Measurements from ENCODE around the gene SKAP1.
A peak's percentile ranks its signal among the peaks of the same experiment; 100 is the strongest.

The SKAP1 gene

GRCh38 chr17:48229936-48230335 lies 200.1 kb downstream of the SKAP1 start:
- Histone ChIP-seq H2AFZ (ENCODE audit: low read length) (no peak overlapping the region), H3K36me3 (ENCODE audit: insufficient read depth, low read length) (no peaks in the 10 kb centered on the region), H3K4me1 (ENCODE audit: insufficient read depth, low read length, poor library complexity, severe bottlenecking) (no peaks in the 10 kb centered on the region), H3K9me2 (replicated peaks; ENCODE audit: low read depth, low read length) (no peaks in the 10 kb centered on the region), H3K4me2 (ENCODE audit: low read depth, low read length, poor library complexity, severe bottlenecking) (no peak overlapping the region), H3K9ac (ENCODE audit: low read depth, low read length, poor library complexity, severe bottlenecking) (no peak overlapping the region), H3K79me2 (ENCODE audit: insufficient read depth, low read length) (no peaks in the 10 kb centered on the region), H4K20me1 (ENCODE audit: insufficient read depth, low read length, poor library complexity, severe bottlenecking) (no peaks in the 10 kb centered on the region), H3K9me3 (ENCODE audit: insufficient read depth, low read depth, low read length) (no peaks in the 10 kb centered on the region), H3K4me3 (ENCODE audit: low read length, poor library complexity, severe bottlenecking) (no peak overlapping the region), H3F3A (ENCODE audit: low read depth) (no peaks in the 10 kb centered on the region), H3K27me3 (ENCODE audit: insufficient read depth, low read length, poor library complexity, severe bottlenecking) (no peaks in the 10 kb centered on the region)
- TF ChIP-seq EZH2phosphoT487 (IDR thresholded peaks at IDR 0.05; ENCODE audit: borderline replicate concordance), result no peak
- TF ChIP-seq, protein P1, sequence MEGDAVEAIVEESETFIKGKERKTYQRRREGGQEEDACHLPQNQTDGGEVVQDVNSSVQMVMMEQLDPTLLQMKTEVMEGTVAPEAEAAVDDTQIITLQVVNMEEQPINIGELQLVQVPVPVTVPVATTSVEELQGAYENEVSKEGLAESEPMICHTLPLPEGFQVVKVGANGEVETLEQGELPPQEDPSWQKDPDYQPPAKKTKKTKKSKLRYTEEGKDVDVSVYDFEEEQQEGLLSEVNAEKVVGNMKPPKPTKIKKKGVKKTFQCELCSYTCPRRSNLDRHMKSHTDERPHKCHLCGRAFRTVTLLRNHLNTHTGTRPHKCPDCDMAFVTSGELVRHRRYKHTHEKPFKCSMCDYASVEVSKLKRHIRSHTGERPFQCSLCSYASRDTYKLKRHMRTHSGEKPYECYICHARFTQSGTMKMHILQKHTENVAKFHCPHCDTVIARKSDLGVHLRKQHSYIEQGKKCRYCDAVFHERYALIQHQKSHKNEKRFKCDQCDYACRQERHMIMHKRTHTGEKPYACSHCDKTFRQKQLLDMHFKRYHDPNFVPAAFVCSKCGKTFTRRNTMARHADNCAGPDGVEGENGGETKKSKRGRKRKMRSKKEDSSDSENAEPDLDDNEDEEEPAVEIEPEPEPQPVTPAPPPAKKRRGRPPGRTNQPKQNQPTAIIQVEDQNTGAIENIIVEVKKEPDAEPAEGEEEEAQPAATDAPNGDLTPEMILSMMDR (conservative IDR thresholded peaks at IDR 0.05; ENCODE audit: low read length), result no peak

DNA sequence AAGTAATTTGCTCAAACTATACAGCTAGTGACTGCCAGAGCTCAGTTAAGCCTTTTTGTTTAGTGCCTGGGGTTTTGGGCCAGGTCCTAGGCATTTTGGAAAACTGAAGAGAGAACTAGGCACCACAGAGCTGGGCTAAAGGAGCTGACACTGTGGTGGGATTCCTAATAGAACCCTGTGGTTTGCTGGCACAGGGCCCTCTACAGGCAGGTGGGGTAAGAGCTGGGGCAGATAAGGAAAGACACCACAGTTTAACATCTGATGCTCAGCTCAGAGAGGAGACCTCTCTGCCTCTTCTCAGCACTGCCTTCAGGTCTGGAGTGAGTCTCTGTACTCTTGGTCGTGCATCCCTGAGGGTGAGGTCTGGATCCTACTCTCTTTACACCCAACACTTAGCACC lies 201.3 kb downstream of the SKAP1 start:
- Histone ChIP-seq H3K4me2 (ENCODE audit: low read depth, low read length, poor library complexity, severe bottlenecking) (no peak overlapping the region), H4K20me1 (ENCODE audit: insufficient read depth, low read length, poor library complexity, severe bottlenecking) (no peaks in the 10 kb centered on the region), H3K27me3 (ENCODE audit: insufficient read depth, low read length, poor library complexity, severe bottlenecking) (no peaks in the 10 kb centered on the region), H3F3A (ENCODE audit: low read depth) (no peaks in the 10 kb centered on the region), H3K4me1 (ENCODE audit: insufficient read depth, low read length, poor library complexity, severe bottlenecking) (peaks cover 3% of the 10 kb centered on the region), H3K9me2 (replicated peaks; ENCODE audit: low read depth, low read length) (no peaks in the 10 kb centered on the region), H3K4me3 (ENCODE audit: low read length, poor library complexity, severe bottlenecking) (no peak overlapping the region), H3K79me2 (ENCODE audit: insufficient read depth, low read length) (no peaks in the 10 kb centered on the region), H3K9ac (ENCODE audit: low read depth, low read length, poor library complexity, severe bottlenecking) (no peak overlapping the region), H3K9me3 (ENCODE audit: insufficient read depth, low read depth, low read length) (no peaks in the 10 kb centered on the region), H2AFZ (ENCODE audit: low read length) (no peak overlapping the region), H3K36me3 (ENCODE audit: insufficient read depth, low read length) (no peaks in the 10 kb centered on the region)
- TF ChIP-seq EZH2phosphoT487 (IDR thresholded peaks at IDR 0.05; ENCODE audit: borderline replicate concordance), result no peak
- TF ChIP-seq, protein P1 (conservative IDR thresholded peaks at IDR 0.05; ENCODE audit: low read length), result peak; percentile 80

- H3K9me2 ChIP-seq (replicated peaks; ENCODE audit: low read depth, low read length), result no peaks in the 10 kb centered on the region
- TF ChIP-seq EZH2phosphoT487 (IDR thresholded peaks at IDR 0.05; ENCODE audit: borderline replicate concordance), result no peak
- TF ChIP-seq, protein P1 (conservative IDR thresholded peaks at IDR 0.05; ENCODE audit: low read length), result no peak
- no peak overlapping the region for H3K9ac ChIP-seq (ENCODE audit: low read depth, low read length, poor library complexity, severe bottlenecking)
- H2AFZ ChIP-seq (ENCODE audit: low read length), result no peak overlapping the region
- H3K4me2 ChIP-seq (ENCODE audit: low read depth, low read length, poor library complexity, severe bottlenecking), result no peak overlapping the region
- peaks cover 9% of the 10 kb centered on the region for H3K4me1 ChIP-seq (ENCODE audit: insufficient read depth, low read length, poor library complexity, severe bottlenecking)
- H3K79me2 ChIP-seq (ENCODE audit: insufficient read depth, low read length), result no peaks in the 10 kb centered on the region
- no peaks in the 10 kb centered on the region for H3K36me3 ChIP-seq (ENCODE audit: insufficient read depth, low read length)
- H3K4me3 ChIP-seq (ENCODE audit: low read length, poor library complexity, severe bottlenecking), result no peak overlapping the region
- H3K27me3 ChIP-seq (ENCODE audit: insufficient read depth, low read length, poor library complexity, severe bottlenecking), result no peaks in the 10 kb centered on the region
- H3F3A ChIP-seq (ENCODE audit: low read depth), result no peaks in the 10 kb centered on the region
- no peaks in the 10 kb centered on the region for H4K20me1 ChIP-seq (ENCODE audit: insufficient read depth, low read length, poor library complexity, severe bottlenecking)
- H3K9me3 ChIP-seq (ENCODE audit: insufficient read depth, low read depth, low read length), result no peaks in the 10 kb centered on the region
Measured at GRCh38 chr17:48225725-48226567, 204.1 kb downstream of the SKAP1 start.
